GM10847 (cell line): ENCODE results near the gene FERMT2.

Experiments
- POLR2A ChIP-seq: IDR thresholded peaks from 2 replicates; pipeline ENCODE4 v1.6.1; 2011; ENCODE audit not compliant: insufficient read length; ENCODE audit errors: extremely low read depth

Gene FERMT2

DNA sequence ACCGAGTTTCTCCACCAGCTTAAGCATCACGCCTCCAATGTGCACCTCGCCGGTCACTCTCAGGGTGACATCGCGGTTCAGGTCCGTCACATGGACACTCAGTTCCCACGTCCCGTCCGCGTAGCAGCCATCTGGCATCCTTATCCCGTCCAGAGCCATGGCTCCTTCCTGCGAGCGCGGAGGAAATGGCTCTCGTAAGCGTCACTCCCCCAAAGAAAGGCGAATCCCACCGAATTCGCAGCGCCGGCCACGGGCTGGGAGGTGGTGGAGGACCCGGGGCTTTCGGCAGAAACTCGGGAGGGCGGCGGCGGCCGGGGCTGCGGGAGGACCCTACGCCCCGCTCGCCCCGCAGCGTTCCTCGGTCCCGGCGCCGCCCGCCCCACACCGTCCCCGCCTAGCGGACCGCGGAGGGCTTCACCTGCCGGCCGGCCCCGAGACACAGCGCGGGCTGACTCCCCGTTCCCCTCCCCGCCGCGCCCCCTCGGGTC lies 396 bp downstream of the FERMT2 start:
- no peak for TF ChIP-seq POLR2A

- no peak for TF ChIP-seq POLR2A
Measured at GRCh38 chr14:52949711-52950409, 990 bp downstream of the FERMT2 start.

GRCh38 chr14:52949249-52949648 lies 1.6 kb downstream of the FERMT2 start:
- no peak for TF ChIP-seq POLR2A

DNA sequence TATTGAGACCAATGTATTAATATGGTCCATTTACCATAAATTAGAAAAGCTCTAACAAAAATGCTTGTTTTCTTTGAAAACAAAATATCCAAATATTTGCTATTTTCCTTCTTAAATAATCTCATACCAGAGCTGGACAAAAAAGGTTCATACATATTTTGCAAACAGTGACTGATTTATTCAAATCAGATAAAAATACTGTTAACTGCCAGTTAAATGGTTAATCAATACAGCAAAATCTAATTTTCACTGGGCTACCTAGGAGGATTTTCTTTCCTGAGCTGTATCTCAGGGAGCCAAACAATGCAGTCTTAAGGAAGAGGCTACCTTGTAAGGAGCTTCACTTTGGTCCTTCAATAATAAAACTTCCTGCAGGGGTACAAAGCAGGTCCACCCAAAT lies 2.0 kb downstream of the FERMT2 start:
- TF ChIP-seq POLR2A, result no peak

- TF ChIP-seq POLR2A, result no peak
Measured at GRCh38 chr14:52948039-52948438, 2.8 kb downstream of the FERMT2 start.

GRCh38 chr14:52944254-52944653 lies 6.6 kb downstream of the FERMT2 start:
- no peak for TF ChIP-seq POLR2A

DNA sequence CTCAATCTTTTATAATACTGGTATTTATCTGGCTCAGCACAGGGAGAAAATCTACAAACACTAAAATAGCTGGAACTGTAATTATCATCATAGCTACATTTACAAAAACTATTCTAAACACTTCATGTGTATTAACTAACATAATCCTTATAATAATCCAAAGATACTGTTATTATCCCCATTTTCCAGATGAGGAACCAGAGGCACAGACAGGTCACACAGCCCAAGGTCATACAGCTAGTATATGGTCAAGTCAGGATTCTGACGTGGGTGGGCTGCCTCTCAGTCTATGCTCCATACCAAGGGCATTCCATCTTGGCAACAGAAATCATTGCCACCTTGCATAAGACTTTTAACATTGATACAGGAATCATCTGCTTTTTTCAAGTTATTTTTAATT lies 11.4 kb downstream of the FERMT2 start:
- TF ChIP-seq POLR2A, result no peak

DNA sequence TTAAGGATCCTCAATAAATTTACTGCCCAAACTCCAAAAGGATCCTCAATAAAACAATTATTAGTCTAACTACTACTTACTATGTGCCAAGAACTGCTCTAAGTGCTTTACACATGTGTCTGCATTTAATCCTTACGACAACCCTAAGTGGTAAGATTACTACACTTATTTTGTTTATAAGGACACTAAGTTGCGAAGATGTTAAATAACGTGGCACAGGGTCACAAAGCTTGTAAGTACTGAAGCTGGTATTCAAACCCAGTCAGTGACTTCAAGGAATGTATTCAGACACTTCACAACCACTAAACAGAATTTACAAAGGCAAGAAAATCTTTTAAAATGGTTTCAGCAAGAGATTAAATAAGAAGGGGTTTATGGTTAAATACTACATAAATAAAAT lies 13.0 kb downstream of the FERMT2 start:
- no peak for TF ChIP-seq POLR2A

DNA sequence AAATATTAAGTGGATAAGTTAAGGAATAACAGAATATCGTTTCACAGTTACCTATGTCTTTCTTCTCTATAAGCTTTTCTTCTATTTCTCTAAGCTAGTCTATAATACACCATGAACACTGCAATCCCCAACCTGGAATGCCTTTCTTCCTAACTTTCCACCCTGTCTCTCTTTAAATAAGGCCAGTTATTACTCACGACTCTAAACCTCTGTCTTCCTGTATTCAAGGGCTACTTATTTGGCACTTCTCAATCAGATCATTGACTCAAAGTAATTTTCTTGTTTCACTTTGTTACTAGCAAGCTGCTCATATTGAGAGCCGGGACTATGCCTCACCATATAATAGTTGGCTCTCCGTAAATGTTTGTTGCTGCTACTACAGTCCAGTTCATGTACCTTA lies 13.5 kb downstream of the FERMT2 start:
- no peak for TF ChIP-seq POLR2A

DNA sequence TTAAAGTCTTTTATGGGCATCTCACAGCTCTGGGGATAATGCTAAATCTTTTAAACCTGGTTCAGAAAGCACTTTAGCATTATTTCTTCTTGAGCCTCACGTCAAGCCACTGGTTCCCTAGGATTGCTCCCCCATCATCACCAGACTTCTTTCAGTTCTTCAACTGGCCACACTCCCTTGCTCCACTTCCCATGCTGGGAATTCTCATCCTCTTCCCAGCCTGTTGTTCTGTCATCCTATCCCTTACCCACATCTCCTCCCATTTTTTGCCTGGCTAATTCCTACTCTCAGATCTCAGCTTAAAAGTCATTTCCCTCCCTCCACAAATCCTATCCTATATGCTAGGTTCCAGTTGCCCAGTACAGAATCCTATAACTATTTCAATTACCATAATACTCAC lies 14.4 kb downstream of the FERMT2 start:
- TF ChIP-seq POLR2A, result no peak

DNA sequence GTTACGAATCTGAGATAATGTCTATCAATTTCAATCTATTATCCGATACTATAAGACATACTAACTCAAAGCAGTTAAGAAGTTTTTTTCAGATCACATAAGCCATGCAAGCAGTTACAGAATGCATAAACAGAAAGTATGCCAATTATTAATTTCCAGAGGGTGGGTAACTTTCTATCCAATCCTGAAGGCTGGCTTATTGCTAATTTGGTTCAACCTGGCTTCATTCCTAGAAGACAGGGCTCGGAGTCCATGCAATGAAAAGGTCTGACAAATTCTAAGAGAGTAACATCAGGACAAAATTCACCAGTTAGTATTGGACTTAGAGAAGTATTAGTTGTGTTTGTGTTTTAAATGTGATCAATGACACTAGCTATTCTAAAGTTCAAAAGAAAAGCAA lies 15.0 kb downstream of the FERMT2 start:
- TF ChIP-seq POLR2A, result no peak

- no peak for TF ChIP-seq POLR2A
Measured at GRCh38 chr14:52934762-52935161, 16.1 kb downstream of the FERMT2 start.

DNA sequence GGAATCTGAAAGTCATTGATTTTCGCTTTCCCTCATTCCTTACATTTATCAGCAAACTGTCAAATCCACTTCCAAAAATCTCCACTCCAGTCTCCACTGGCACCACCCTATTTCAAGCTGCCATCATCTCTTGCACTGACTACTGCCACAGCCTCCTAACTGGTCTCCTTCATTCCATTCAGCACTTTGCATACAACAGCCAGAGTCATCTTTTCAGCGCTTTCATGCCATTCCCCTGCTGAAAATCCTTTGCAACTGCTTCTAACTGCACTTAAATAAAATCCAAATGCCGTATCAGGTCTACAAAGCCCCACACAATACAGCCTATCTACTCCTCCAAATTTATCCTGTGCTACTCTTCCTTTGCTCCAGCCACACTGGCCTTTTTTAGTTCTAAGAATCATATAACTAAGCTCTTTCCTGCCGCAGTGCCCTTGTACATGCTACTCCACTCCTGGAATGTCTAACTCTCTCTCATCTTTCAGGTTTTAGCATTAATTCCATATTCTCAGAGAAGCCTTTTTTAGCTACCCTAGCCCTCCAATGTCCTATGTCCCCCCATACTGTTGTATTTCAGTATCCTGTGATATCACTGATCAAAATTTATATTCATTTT lies 21.6 kb downstream of the FERMT2 start:
- TF ChIP-seq POLR2A, result no peak

DNA sequence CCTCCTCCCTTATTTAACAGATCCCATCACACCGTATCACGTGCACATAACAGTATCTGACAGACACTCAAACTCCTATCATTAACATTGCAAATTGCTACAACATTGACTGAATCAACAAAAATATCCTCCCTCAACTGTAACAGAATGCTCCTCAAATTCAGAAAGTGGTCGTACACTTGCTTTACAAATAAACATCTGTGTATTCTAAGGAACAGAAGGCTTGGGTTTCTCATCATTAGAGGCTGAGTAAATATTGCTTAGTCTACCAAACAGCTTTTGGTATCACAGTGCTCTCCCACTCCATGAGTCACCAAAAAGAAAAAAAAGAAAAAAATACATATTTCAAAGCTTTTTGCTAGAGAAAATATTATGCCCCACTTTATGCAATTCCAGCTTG lies 23.9 kb downstream of the FERMT2 start:
- TF ChIP-seq POLR2A, result no peak

- no peak for TF ChIP-seq POLR2A
Measured at GRCh38 chr14:52923902-52924575, 26.8 kb downstream of the FERMT2 start.

- TF ChIP-seq POLR2A, result no peak
Measured at GRCh38 chr14:52922656-52923055, 28.2 kb downstream of the FERMT2 start.

- TF ChIP-seq POLR2A, result no peak
Measured at GRCh38 chr14:52922059-52922458, 28.8 kb downstream of the FERMT2 start.

DNA sequence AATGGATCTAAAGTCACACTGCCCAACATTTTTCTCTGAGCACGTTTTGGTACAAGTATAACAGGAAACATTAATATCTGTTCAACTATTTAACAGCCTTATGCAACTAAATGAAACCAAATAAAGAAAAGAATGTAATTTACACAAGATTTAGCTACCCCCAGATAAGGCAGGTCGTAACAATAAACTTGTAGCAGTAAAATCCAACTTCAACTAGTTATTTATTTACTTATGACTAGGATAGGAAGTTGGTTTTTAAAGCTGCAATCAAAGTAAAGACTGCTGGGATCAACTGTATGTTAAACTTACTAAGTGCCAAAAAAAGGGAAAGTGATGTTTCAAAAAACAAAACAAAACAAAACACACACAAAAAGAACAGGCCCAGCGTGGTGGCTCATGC lies 30.9 kb downstream of the FERMT2 start:
- no peak for TF ChIP-seq POLR2A
